NCI-H2107 treated with DMSO at 0.1 percent for 48 hours (cell line): Measurements from ENCODE around the gene CLASP2.
"Not testable (repeated sequence)": the region's sequence is repeated elsewhere in the genome, so short reads cannot be mapped to it uniquely, and the experiment has no call there.

Experiments used
- DNase-seq: peaks from one replicate; lab custom pipeline; 2025; ENCODE audit not compliant: unreplicated experiment; lab: John Stamatoyannopoulos, UW

Gene CLASP2

GRCh38 chr3:33690341-33690740 lies 27.7 kb downstream of the CLASP2 start:
- DNase-seq = no peak

- DNase-seq = no peak
Observed at GRCh38 chr3:33687406-33688010, 30.5 kb downstream of the CLASP2 start.

GRCh38 chr3:33682770-33683169 lies 35.3 kb downstream of the CLASP2 start:
- DNase-seq = no peak

GRCh38 chr3:33681667-33682066 lies 36.4 kb downstream of the CLASP2 start:
- no peak for DNase-seq

- DNase-seq = no peak
Observed at GRCh38 chr3:33678073-33678472, 40.0 kb downstream of the CLASP2 start.

GRCh38 chr3:33673436-33673835 lies 44.6 kb downstream of the CLASP2 start:
- not testable (repeated sequence) for DNase-seq

GRCh38 chr3:33668618-33669017 lies 49.4 kb downstream of the CLASP2 start:
- DNase-seq = no peak

DNA sequence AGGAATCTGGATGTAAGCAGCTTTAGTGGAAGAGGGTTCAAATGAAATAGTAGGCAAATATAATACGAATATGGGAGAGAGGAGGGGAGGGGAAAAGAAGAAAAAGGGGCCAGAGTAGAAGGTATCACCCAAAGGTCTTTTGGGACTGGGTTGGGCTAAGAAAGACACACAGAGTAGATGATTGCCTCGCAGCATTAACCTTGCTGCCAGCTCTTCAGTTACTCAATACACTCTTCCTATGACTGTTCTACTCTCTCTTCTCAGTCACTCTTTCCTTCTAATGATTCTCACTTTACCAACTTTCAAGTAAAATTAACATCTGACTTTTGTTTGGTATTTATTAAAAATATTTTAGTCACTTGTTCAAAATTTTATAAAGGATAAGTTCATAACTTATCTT lies 52.8 kb downstream of the CLASP2 start:
- no peak for DNase-seq

GRCh38 chr3:33664195-33664594 lies 53.9 kb downstream of the CLASP2 start:
- no peak for DNase-seq

DNA sequence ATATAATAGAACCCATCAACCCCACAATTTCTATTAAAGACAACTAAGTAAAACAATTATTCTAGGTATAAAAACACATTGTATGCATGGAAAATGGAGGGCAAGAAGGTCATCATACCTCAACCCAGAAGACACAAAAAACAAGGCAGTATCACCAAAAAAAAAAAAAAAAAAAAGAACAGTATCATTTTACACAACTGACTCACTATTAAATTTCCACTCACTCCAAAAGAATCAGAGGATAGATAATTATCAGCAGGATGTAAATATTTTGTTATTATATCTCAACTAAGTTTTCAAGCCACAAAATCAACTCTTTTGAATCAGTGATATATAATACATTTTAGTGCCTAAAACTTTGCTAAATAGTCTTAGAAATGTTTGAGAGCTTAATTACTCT lies 55.0 kb downstream of the CLASP2 start:
- no peak for DNase-seq

- no peak for DNase-seq
Observed at GRCh38 chr3:33659856-33660434, 58.1 kb downstream of the CLASP2 start.

- DNase-seq = peak; percentile 73
Observed at GRCh38 chr3:33658991-33659848, 58.8 kb downstream of the CLASP2 start.

DNA sequence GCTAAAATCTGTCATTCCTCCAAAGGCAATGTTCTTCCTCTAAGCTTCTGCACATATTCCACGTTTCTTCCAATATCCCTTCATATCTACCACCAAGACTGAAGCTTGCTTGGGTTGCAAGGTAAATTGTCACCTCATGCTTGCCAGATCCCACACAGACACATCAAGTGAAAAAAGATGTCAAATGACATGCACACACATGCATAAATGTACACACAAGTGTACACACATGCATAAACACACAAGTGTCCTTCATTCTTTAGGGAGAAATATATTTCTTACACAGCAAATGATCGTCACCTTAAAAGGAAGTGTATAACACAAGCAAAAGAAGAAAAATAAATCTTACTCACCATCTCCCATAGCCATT lies 59.4 kb downstream of the CLASP2 start:
- no peak for DNase-seq

- no peak for DNase-seq
Observed at GRCh38 chr3:33658039-33658438, 60.0 kb downstream of the CLASP2 start.

GRCh38 chr3:33652736-33653135 lies 65.3 kb downstream of the CLASP2 start:
- peak; percentile 10 for DNase-seq

GRCh38 chr3:33651101-33651500 lies 67.0 kb downstream of the CLASP2 start:
- DNase-seq = not testable (repeated sequence)

DNA sequence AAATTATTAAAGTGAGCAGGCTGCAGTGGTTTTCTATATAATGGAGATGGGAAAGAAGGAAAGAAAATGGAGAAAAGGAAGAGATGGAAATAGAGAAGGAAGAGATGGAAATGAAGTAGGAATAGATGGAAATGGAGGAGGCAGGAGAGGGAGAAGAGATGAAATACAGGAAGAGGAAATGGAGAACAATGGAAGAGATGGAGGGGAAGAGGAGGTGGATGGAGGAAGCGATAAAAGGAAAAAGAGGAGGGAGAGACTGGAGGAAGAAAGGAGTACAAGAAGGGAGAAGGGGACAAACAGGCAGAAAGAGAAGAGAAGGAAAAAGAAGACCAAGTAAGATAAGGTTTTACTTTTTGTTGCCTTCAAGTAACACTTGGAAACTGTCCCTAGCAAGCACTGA lies 67.6 kb downstream of the CLASP2 start:
- no peak for DNase-seq

DNA sequence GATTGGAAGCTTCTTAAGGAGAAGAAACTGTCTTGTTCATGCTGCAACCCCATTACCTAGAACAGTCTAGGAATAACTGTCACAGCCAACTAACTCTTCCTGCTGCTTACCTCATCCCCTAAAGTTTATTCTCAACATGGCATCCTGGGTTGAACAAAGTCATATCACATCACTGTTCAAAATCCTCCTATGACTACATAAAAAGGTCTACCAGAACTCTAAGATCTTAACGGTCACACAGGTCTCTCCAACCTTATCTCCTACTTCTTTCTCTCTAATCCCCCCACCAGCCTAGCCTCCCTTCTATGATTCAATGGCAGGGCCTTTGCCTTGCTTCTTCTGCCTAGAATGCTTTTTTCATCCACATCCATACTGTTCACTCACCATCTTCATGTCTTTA lies 69.3 kb downstream of the CLASP2 start:
- DNase-seq = no peak

DNA sequence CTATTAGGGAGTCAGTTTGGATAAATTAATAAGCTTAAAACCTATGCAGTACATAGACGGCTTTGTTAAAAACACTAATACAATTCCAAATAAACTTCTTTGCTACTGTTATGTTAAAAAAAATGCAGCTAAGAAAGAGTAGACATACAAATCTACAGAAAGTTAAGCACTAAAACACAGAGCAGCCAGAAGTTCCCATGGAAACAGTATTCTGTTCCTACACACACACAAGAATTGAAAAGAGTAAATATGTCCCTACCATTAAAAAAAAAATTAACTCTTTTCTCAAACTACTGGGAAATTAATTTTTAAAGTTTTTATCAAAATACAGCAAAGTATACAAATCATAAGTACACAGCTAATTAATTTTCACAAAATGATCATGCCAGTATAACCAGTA lies 71.6 kb downstream of the CLASP2 start:
- DNase-seq = no peak

DNA sequence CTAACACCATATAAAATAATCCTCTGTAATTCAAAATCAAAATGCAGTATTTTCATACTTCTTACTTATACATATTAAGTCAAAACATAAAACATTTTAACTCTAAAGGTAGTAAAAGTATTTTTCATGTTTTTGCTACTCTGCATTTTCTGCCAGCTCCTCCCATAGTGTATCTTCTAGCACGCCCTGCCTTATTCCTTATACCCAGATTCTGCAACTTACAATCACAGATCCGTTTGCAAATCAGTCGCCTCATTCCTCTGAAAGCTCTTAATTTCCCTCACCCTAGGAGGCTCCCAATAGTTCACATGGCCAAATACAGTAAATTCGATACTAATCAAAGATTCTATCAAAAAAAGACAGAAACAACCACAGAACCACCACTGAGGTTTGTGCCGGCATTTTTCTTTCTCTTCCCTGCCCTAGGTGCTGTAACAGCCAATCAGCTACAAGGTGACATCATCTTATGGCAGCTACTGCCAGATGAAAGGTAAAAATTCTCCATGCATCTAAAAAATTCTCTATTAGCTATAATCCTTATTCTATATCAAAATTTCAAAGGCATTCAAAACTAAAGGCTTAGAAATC lies 72.9 kb downstream of the CLASP2 start:
- peak; percentile 29 for DNase-seq

- no peak for DNase-seq
Observed at GRCh38 chr3:33644582-33644981, 73.5 kb downstream of the CLASP2 start.

- DNase-seq = no peak
Observed at GRCh38 chr3:33642806-33643205, 75.2 kb downstream of the CLASP2 start.
